ENCODE data around the gene SLCO2A1.

DNA sequence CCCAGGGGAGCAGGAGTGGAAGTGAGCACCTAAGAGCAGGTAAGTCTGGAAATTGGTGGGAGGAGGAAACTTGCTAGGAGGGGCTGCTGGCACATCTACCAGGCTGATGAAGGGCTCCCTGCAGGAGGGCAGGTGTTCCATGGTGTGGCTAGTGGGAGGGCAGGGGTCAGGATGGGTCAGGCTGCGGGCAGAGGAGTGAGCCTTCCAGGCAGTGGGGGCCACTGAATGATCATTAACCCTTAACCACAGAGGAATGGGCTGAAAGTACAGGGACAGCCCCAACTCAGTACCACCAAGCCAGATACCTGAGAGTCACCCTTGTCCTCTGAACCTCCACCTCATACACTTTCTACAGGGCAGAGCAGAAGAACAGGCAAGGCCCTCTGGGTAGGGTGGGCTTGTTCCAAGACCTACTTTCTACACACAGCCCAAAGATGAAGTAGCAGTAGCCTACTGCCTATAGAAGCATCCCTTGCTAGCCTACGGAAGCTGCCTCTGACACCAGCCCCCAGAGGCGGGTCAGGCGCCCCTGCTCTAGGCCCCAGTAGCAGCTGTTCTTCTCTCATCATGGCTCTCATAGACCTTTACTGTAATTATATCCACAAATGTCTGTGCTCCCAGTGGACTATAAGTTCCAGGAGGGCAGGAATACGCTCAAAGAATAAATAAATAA is 138.6 kb downstream of the SLCO2A1 start:
- TF ChIP-seq EP300 (IDR thresholded peaks at IDR 0.05; ENCODE audit: low read depth) (no peak), POLR2A (IDR thresholded peaks at IDR 0.05) (no peak)
